Transverse colon (tissue), 4 donors: ENCODE data around the gene CD300A. TPM values are rescaled to one million over a fixed set of nuclear protein-coding genes. Genes with fewer than 3 reads are reported as not detected.

Source experiments
- DNase-seq: peaks from one replicate; pipeline ENCODE4 v3.0.0-alpha.2; 2019
- H3K27ac ChIP-seq, 4 donors: fragments of 200-600 bp; sonication (generic); 2 replicates each; pipeline ENCODE4 v1.5.1; 2016 to 2018; ENCODE audit warnings: inconsistent platforms in 4 of 4
- H3K27me3 ChIP-seq: fragments of 200-600 bp; sonication (generic); 2 replicates; pipeline ENCODE4 v1.5.1; 2017; ENCODE audit warnings: inconsistent platforms
- H3K36me3 ChIP-seq, 4 donors: fragments of 200-600 bp; sonication (generic); 2 replicates each; pipeline ENCODE4 v1.5.1; 2017 to 2019; ENCODE audit warnings: inconsistent platforms in 4 of 4
- H3K4me1 ChIP-seq, 4 donors: fragments of 200-600 bp; sonication (generic); 2 replicates each; pipeline ENCODE4 v1.5.1; 2017 to 2020; ENCODE audit warnings: inconsistent platforms in 4 of 4
- H3K4me3 ChIP-seq, 4 donors: fragments of 200-600 bp; sonication (generic); 1 replicate in 1 of 4; 2 replicates in 3 of 4; pipeline versions ENCODE4 v1.5.1 to v1.6.1; 2017 to 2019; ENCODE audit warnings: inconsistent platforms in 4 of 4
- H3K9me3 ChIP-seq, 2 donors: fragments of 200-600 bp; sonication (generic); 2 replicates each; pipeline ENCODE4 v1.5.1; 2017 to 2019; ENCODE audit warnings: inconsistent platforms in 2 of 2
- EP300 ChIP-seq: sonication (generic); formaldehyde crosslinking; IDR thresholded peaks from one replicate; pipeline ENCODE4 v1.6.1; 2017; ENCODE audit warnings: antibody characterized with exemption, low read depth
- POLR2A ChIP-seq: fragments of 450-650 bp; IDR thresholded peaks from one replicate; pipeline ENCODE4 v1.6.1; 2016; ENCODE audit warnings: antibody characterized with exemption, mild to moderate bottlenecking, moderate library complexity
- POLR2AphosphoS5 ChIP-seq, 3 donors: sonication (generic); formaldehyde crosslinking; IDR thresholded peaks; one replicate each; pipeline ENCODE4 v1.6.1; 2016; ENCODE audit warnings: antibody characterized with exemption in 3 of 3
- WGBS, 2 donors: methylation state at CpG; one replicate each; pipeline ENCODE4 v1.1.5; 2018; ENCODE audit warnings: low coverage in 1 of 2; 5-methylcytosine and 5-hydroxymethylcytosine counted together
- in situ Hi-C, 4 donors: fragments of 200-750 bp; cut with MboI; loops; one replicate each; pipeline versions ENCODE4 v1.15.0 to v1.15.1; 2017; ENCODE audit warnings: low sequenced_read_pairs in 3 of 4, low pct_ligation_motif_present in 1 of 4, low pct_unique_long_range_greater_than_20kb in 1 of 4
- intact Hi-C: fragments of 100-400 bp; cut with DNase I; formaldehyde crosslinking; loops from one replicate; pipeline ENCODE4 v1.15.1; 2023; ENCODE audit warnings: low total_unique reads
- total RNA-seq, 4 donors: library from RNA; depleted of rRNA; stranded (reverse); fragments of >200 nt; gene quantifications; one replicate each; pipeline ENCODE4 v1.1.0, GENCODE V29; 2016
- TF ChIP-seq, protein P1 (sequence below), 5 experiments: fragments of 200-600 bp in 3 of 5; fragments of 450-650 bp in 2 of 5; sonication (generic) in 3 of 5; IDR thresholded peaks; 1 replicate in 2 of 5; 2 replicates in 3 of 5; pipeline ENCODE4 v1.5.1; 2016 to 2017; ENCODE audit warnings: antibody characterized with exemption in 5 of 5, inconsistent platforms in 3 of 5, mild to moderate bottlenecking in 2 of 5, moderate library complexity in 1 of 5

Gene CD300A
- total RNA-seq, 4 donors from 2014 or later: 3.1 to 5.1 TPM; not detected in 2

DNA sequence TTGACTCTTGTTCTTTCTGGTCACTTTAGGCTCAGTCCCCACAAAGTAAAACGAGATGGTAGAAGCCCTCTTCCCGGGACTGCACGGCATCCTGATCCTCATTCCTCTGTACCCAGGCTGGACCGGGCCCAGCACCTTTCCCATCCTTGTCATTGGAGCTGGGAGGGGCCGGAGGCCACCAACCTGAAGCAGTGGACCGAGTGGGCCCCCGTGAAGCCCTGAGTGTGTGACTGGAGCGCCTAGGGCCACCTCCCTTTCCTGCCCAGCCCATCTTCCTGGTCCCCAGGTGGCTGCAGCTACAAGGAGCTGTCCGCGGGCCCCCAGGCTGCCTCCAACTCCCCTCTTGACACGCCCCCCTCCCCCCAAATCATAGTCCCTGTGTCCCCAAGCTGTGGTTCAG is 17.1 kb upstream of the CD300A start:
- no peak for DNase-seq
- intact Hi-C loops (loop anchor here (10.0 kb wide), 1 partner anchor 235 kb away; the partner anchor contains the start of gene TTYH2), in situ Hi-C loops (no loop called here)
- Histone ChIP-seq H3K4me1 (peaks cover 16 to 30% (median 21%) of the 10 kb centered on the region in 4 donors), H3K9me3 (no peaks in the 10 kb centered on the region), H3K27ac (no peak overlapping the region), H3K36me3 (no peaks in the 10 kb centered on the region), H3K27me3 (no peaks in the 10 kb centered on the region), H3K4me3 (no peak overlapping the region)
- 82% methylated on average over 11 of the region's 11 CpGs; no CpG with 5 or more reads in 1 of the 2 donors for WGBS, 2 donors
- no peak for TF ChIP-seq POLR2A
- TF ChIP-seq, protein P1, sequence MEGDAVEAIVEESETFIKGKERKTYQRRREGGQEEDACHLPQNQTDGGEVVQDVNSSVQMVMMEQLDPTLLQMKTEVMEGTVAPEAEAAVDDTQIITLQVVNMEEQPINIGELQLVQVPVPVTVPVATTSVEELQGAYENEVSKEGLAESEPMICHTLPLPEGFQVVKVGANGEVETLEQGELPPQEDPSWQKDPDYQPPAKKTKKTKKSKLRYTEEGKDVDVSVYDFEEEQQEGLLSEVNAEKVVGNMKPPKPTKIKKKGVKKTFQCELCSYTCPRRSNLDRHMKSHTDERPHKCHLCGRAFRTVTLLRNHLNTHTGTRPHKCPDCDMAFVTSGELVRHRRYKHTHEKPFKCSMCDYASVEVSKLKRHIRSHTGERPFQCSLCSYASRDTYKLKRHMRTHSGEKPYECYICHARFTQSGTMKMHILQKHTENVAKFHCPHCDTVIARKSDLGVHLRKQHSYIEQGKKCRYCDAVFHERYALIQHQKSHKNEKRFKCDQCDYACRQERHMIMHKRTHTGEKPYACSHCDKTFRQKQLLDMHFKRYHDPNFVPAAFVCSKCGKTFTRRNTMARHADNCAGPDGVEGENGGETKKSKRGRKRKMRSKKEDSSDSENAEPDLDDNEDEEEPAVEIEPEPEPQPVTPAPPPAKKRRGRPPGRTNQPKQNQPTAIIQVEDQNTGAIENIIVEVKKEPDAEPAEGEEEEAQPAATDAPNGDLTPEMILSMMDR (IDR thresholded peaks at IDR 0.05): no peak
- TF ChIP-seq POLR2AphosphoS5 (IDR thresholded peaks at IDR 0.05): no peak
- no peak for TF ChIP-seq EP300

DNA sequence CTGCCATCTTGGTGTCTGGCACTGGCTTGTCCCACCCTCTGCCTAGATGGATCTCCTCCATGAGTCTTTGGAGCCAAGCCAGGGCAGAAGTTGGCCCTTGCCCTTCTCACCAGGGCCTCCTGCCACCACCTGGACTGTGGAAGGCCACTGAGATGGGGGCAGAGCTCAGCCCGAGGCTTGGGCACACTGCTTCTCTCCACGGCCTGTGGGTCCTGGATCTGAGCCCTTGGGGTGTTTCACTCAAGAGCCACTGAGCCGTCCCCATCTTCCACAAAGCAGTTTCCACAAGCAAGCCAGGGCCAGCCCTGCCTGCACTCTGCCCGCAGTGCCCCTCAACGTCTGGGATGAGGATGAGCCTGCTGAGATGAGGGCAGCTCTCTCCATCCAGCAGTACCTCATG is 16.7 kb upstream of the CD300A start:
- Histone ChIP-seq H3K27me3 (no peaks in the 10 kb centered on the region), H3K4me3 (no peak overlapping the region), H3K36me3 (no peaks in the 10 kb centered on the region), H3K4me1 (peaks cover 16 to 30% (median 22%) of the 10 kb centered on the region in 4 donors), H3K9me3 (no peaks in the 10 kb centered on the region), H3K27ac (no peak overlapping the region)
- intact Hi-C loops (loop anchor here (10.0 kb wide), 1 partner anchor 235 kb away; the partner anchor contains the start of gene TTYH2), in situ Hi-C loops (loop anchor here in 1 of 4 donors (10.0 kb wide), 1 partner anchor 245 kb away; the partner anchor contains the start of gene RPL38)
- WGBS, 2 donors: 84% methylated on average over 5 of the region's 5 CpGs; no CpG with 5 or more reads in 1 of the 2 donors
- TF ChIP-seq POLR2A (no peak), EP300 (no peak), POLR2AphosphoS5 (IDR thresholded peaks at IDR 0.05) (no peak)
- TF ChIP-seq, protein P1 (IDR thresholded peaks at IDR 0.05): no peak
- no peak for DNase-seq

DNA sequence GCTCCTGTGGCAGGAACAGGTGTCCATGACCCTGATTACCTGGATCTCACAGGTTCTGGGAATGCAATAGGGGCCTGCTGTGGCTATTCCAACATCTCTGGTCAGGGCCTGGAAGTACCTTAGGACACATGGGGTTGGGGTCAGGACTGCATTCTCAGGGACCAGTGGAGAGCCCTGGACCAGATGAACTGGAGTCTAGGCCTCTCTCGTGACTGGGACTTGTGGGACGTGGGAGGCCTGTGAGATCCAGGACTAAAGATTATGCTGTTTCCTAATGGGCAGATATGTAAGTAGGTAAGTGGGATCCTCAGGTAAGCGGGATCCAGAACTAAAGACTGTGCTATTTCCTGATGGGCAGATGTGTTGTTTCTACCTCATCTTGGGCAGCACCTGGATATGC is 16.2 kb upstream of the CD300A start:
- TF ChIP-seq POLR2AphosphoS5 (IDR thresholded peaks at IDR 0.05): no peak
- TF ChIP-seq, protein P1 (IDR thresholded peaks at IDR 0.05): no peak
- no peak for TF ChIP-seq POLR2A
- TF ChIP-seq EP300: no peak
- DNase-seq: no peak
- intact Hi-C loops: no loop called here
- Histone ChIP-seq H3K4me1 (peaks cover 15 to 33% (median 25%) of the 10 kb centered on the region in 4 donors), H3K36me3 (no peaks in the 10 kb centered on the region), H3K27me3 (no peaks in the 10 kb centered on the region), H3K9me3 (no peaks in the 10 kb centered on the region), H3K4me3 (no peak overlapping the region), H3K27ac (no peak overlapping the region)
- 98% methylated on average over 3 of the region's 3 CpGs; no CpG with 5 or more reads in 1 of the 2 donors for WGBS, 2 donors
- in situ Hi-C loops: loop anchor here in 1 of 4 donors (10.0 kb wide), 1 partner anchor 245 kb away; the partner anchor contains the start of gene RPL38

DNA sequence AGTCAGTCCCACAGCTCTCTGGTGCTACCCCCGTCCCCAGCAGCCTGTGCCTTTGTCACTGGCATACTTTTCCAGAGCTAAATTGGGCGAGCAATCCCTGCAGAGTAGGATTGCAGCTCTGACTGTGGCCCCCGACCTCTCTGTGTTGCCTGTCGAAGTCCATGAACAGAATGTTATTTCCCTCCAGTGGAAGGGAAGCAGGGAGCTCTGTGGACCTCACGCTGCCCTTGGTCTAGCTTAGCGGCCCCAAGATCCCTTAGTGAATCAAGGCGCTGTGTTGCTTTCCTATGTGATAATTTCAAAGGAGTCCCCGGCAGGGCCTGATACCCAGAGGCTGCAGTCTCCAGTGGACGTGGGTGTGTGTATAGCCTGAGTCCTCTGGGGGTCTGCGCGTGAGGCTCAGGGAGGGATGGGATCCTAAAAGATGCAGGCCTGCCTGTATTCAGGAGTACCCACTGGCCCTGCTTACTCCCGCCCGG is 15.5 kb upstream of the CD300A start:
- Histone ChIP-seq H3K27ac (peak overlapping the region in 3 of 4 donors; percentile 17 to 25 (median 23)), H3K4me3 (no peak overlapping the region), H3K4me1 (peaks cover 15 to 34% (median 27%) of the 10 kb centered on the region in 4 donors), H3K27me3 (no peaks in the 10 kb centered on the region), H3K36me3 (no peaks in the 10 kb centered on the region), H3K9me3 (no peaks in the 10 kb centered on the region)
- DNase-seq: no peak
- in situ Hi-C loops (loop anchor here in 1 of 4 donors (10.0 kb wide), 1 partner anchor 246 kb away; the partner anchor contains the start of gene RPL38), intact Hi-C loops (no loop called here)
- TF ChIP-seq EP300 (no peak), POLR2A (no peak), POLR2AphosphoS5 (IDR thresholded peaks at IDR 0.05) (no peak)
- TF ChIP-seq, protein P1 (IDR thresholded peaks at IDR 0.05): no peak
- WGBS, 2 donors: 90 to 92% methylated on average over 2 to 13 of the region's 13 CpGs
